HepG2 (cell line): Measurements from ENCODE around the gene KLF13. TPM values are rescaled to one million over a fixed set of nuclear protein-coding genes. Genes with fewer than 3 reads are reported as not detected.

Experiments
- ATF7-NPFF ChIP-seq: sonication (generic); formaldehyde crosslinking; IDR thresholded peaks from 2 replicates; pipeline ENCODE4 v1.8.1; 2023; ENCODE audit warnings: mild to moderate bottlenecking, low read depth, missing genetic modification reagents, moderate library complexity
- CEBPB ChIP-seq: IDR thresholded peaks from 2 replicates; pipeline ENCODE4 v1.6.1; 2011; ENCODE audit warnings: low read depth, low read length, improper control_type of control experiment, borderline replicate concordance
- CENPT ChIP-seq: sonication (generic); formaldehyde crosslinking; IDR thresholded peaks from 2 replicates; pipeline ENCODE4 v1.8.0; 2022; ENCODE audit warnings: low read depth, mild to moderate bottlenecking, moderate library complexity, missing genetic modification reagents
- HOXA5 ChIP-seq: sonication (generic); formaldehyde crosslinking; IDR thresholded peaks from 2 replicates; pipeline ENCODE4 v1.4.0; 2020; ENCODE audit warnings: missing genetic modification reagents
- MED1 ChIP-seq: sonication (generic); formaldehyde crosslinking; IDR thresholded peaks from 2 replicates; pipeline ENCODE4 v1.4.0; 2020; ENCODE audit warnings: missing genetic modification reagents
- NCOA2 ChIP-seq: sonication (generic); formaldehyde crosslinking; IDR thresholded peaks from 2 replicates; pipeline ENCODE4 v1.8.0; 2022; ENCODE audit warnings: inconsistent platforms
- NRL ChIP-seq: sonication (generic); formaldehyde crosslinking; IDR thresholded peaks from 2 replicates; pipeline ENCODE4 v1.5.0; 2020; ENCODE audit warnings: missing genetic modification reagents, mild to moderate bottlenecking, moderate library complexity, borderline replicate concordance
- RFX5 ChIP-seq: IDR thresholded peaks from 2 replicates; pipeline ENCODE4 v1.6.1; 2011; ENCODE audit warnings: low read depth, low read length, improper control_type of control experiment
- SMYD3 ChIP-seq: sonication (generic); formaldehyde crosslinking; IDR thresholded peaks from 2 replicates; pipeline ENCODE4 v1.8.1; 2023; ENCODE audit warnings: mild to moderate bottlenecking, missing genetic modification reagents
- THYN1 ChIP-seq: sonication (generic); formaldehyde crosslinking; IDR thresholded peaks from 2 replicates; pipeline ENCODE4 v1.8.1; 2023; ENCODE audit warnings: low read depth, mild to moderate bottlenecking, moderate library complexity, missing genetic modification reagents, borderline replicate concordance
- ZBTB25 ChIP-seq: IDR thresholded peaks from 2 replicates; pipeline ENCODE4 v1.6.1; 2018; ENCODE audit warnings: missing genetic modification reagents
- ZNF296 ChIP-seq: sonication (generic); formaldehyde crosslinking; conservative IDR thresholded peaks from 2 replicates; pipeline ENCODE4 v1.5.0; 2020; ENCODE audit warnings: mild to moderate bottlenecking, missing genetic modification reagents
- ZNF326 ChIP-seq: sonication (generic); formaldehyde crosslinking; IDR thresholded peaks from 2 replicates; pipeline ENCODE4 v1.4.0; 2020; ENCODE audit warnings: missing genetic modification reagents, borderline replicate concordance
- ZNF451 ChIP-seq: sonication (generic); formaldehyde crosslinking; IDR thresholded peaks from 2 replicates; pipeline ENCODE4 v1.5.0; 2020; ENCODE audit warnings: mild to moderate bottlenecking, missing genetic modification reagents
- ZNF552 ChIP-seq: sonication (generic); formaldehyde crosslinking; IDR thresholded peaks from 2 replicates; pipeline ENCODE4 v1.9.0; 2022; ENCODE audit warnings: missing genetic modification reagents, mild to moderate bottlenecking, borderline replicate concordance
- ZSCAN25 ChIP-seq: sonication (generic); formaldehyde crosslinking; IDR thresholded peaks from 2 replicates; pipeline ENCODE4 v1.8.0; 2022; ENCODE audit warnings: mild to moderate bottlenecking, missing genetic modification reagents
- ZXDC ChIP-seq: sonication (generic); formaldehyde crosslinking; IDR thresholded peaks from 2 replicates; pipeline ENCODE4 v1.5.0; 2020; ENCODE audit warnings: mild to moderate bottlenecking, missing genetic modification reagents
- polyA plus RNA-seq, 8 experiments: library from polyadenylated mRNA; depleted of rRNA in 3 of 8; stranded (reverse) in 7 of 8; unstranded in 1 of 8; fragments of >200 nt; fragmentation: Illumina TruSeq in 4 of 8; extraction: Trizol in 4 of 8; gene quantifications; 2 replicates each; pipeline versions ENCODE4 v1.2.1 to v1.2.3, GENCODE V29; 2011 to 2016; ENCODE audit warnings: low read depth in 4 of 8, missing spikeins in 1 of 8, mixed read lengths in 1 of 8; ENCODE audit not compliant: insufficient read depth in 1 of 8
- total RNA-seq, 5 experiments: library from RNA; depleted of rRNA; stranded (reverse); fragments of >200 nt; fragmentation: Illumina TruSeq; extraction: Trizol; gene quantifications; 2 replicates each; pipeline ENCODE4 v1.2.3, GENCODE V29; 2016; ENCODE audit warnings: low read depth in 1 of 5
- TF ChIP-seq, protein P1 (sequence below): IDR thresholded peaks from 2 replicates; pipeline ENCODE4 v1.6.1; 2012; ENCODE audit warnings: inconsistent platforms
- TF ChIP-seq, protein P2 (sequence below): sonication (generic); formaldehyde crosslinking; conservative IDR thresholded peaks from 2 replicates; pipeline ENCODE4 v1.8.0; 2022; ENCODE audit warnings: mild to moderate bottlenecking, moderate library complexity, missing genetic modification reagents
- TF ChIP-seq, protein P3 (sequence below): sonication (generic); formaldehyde crosslinking; conservative IDR thresholded peaks from 2 replicates; pipeline ENCODE4 v1.4.0; 2020; ENCODE audit warnings: mild to moderate bottlenecking, missing genetic modification reagents, moderate library complexity

Gene KLF13
- total and polyA plus RNA-seq, 2 of the 13 experiments (the other 11 are each of a cell fraction or from before 2014, with no cell fraction given), result 16.8 to 25.1 TPM

GRCh38 chr15:31326156-31326874, at the start of gene KLF13 (continued):
- TF ChIP-seq SMYD3 (CRISPR knock-in tag) (no peak), NCOA2 (CRISPR knock-in tag) (no peak; the same call in 1 of the 2 replicates), ATF7-NPFF (CRISPR knock-in tag) (peak; percentile 54; the same call in 1 of the 2 replicates), ZXDC (CRISPR knock-in tag) (no peak), ZNF552 (no peak), ZSCAN25 (CRISPR knock-in tag) (peak; percentile 48; the same call in 1 of the 2 replicates), CENPT (CRISPR knock-in tag) (no peak), HOXA5 (CRISPR knock-in tag) (no peak), CEBPB (no peak), ZNF296 (CRISPR knock-in tag) (no peak), THYN1 (no peak), ZNF451 (CRISPR knock-in tag) (peak; percentile 46; the same call in 1 of the 2 replicates), RFX5 (no peak), MED1 (CRISPR knock-in tag) (peak; percentile 56), NRL (CRISPR knock-in tag) (no peak), ZBTB25 (CRISPR knock-in tag) (peak; percentile 33; the same call in 1 of the 2 replicates), ZNF326 (CRISPR knock-in tag) (peak; percentile 62; the same call in 1 of the 2 replicates)
- TF ChIP-seq, protein P1, sequence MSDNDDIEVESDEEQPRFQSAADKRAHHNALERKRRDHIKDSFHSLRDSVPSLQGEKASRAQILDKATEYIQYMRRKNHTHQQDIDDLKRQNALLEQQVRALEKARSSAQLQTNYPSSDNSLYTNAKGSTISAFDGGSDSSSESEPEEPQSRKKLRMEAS, result peak; percentile 61; the same call in 1 of the 2 replicates
- TF ChIP-seq, protein P2, sequence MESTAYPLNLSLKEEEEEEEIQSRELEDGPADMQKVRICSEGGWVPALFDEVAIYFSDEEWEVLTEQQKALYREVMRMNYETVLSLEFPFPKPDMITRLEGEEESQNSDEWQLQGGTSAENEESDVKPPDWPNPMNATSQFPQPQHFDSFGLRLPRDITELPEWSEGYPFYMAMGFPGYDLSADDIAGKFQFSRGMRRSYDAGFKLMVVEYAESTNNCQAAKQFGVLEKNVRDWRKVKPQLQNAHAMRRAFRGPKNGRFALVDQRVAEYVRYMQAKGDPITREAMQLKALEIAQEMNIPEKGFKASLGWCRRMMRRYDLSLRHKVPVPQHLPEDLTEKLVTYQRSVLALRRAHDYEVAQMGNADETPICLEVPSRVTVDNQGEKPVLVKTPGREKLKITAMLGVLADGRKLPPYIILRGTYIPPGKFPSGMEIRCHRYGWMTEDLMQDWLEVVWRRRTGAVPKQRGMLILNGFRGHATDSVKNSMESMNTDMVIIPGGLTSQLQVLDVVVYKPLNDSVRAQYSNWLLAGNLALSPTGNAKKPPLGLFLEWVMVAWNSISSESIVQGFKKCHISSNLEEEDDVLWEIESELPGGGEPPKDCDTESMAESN (CRISPR knock-in tag), result peak; percentile 71; the same call in 1 of the 2 replicates
- TF ChIP-seq, protein P3, sequence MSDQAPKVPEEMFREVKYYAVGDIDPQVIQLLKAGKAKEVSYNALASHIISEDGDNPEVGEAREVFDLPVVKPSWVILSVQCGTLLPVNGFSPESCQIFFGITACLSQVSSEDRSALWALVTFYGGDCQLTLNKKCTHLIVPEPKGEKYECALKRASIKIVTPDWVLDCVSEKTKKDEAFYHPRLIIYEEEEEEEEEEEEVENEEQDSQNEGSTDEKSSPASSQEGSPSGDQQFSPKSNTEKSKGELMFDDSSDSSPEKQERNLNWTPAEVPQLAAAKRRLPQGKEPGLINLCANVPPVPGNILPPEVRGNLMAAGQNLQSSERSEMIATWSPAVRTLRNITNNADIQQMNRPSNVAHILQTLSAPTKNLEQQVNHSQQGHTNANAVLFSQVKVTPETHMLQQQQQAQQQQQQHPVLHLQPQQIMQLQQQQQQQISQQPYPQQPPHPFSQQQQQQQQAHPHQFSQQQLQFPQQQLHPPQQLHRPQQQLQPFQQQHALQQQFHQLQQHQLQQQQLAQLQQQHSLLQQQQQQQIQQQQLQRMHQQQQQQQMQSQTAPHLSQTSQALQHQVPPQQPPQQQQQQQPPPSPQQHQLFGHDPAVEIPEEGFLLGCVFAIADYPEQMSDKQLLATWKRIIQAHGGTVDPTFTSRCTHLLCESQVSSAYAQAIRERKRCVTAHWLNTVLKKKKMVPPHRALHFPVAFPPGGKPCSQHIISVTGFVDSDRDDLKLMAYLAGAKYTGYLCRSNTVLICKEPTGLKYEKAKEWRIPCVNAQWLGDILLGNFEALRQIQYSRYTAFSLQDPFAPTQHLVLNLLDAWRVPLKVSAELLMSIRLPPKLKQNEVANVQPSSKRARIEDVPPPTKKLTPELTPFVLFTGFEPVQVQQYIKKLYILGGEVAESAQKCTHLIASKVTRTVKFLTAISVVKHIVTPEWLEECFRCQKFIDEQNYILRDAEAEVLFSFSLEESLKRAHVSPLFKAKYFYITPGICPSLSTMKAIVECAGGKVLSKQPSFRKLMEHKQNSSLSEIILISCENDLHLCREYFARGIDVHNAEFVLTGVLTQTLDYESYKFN (CRISPR knock-in tag), result no peak
